ENCODE results near the gene DLK1. TPM values are rescaled to one million over a fixed set of nuclear protein-coding genes. Genes with fewer than 3 reads are reported as not detected.

DLK1 gene
- total RNA-seq, 2 donors from 2014 or later, result not detected

GRCh38 chr14:100737526-100737925 is 10.8 kb downstream of the DLK1 start:
- DNase-seq (ENCODE audit: low spot score), result no peak

GRCh38 chr14:100738269-100738691 is 11.6 kb downstream of the DLK1 start:
- H3K4me1 ChIP-seq (ENCODE audit: control insufficient read depth in 1 of 2, low read depth in 2 of 2), result no peaks in the 10 kb centered on the region
- no peaks in the 10 kb centered on the region for H3K9me3 ChIP-seq
- H3K27ac ChIP-seq, result no peak overlapping the region
- H3K36me3 ChIP-seq, result no peaks in the 10 kb centered on the region
- DNase-seq (ENCODE audit: low spot score), result no peak
- no peaks in the 10 kb centered on the region for H3K27me3 ChIP-seq (replicated peaks; ENCODE audit: insufficient read depth)
- TF ChIP-seq CTCF (IDR thresholded peaks at IDR 0.05), result no peak
- ATAC-seq (ENCODE audit: insufficient number of reproducible peaks, low FRiP score, low read depth), result no peak
- no peak overlapping the region for H3K4me3 ChIP-seq

More at GRCh38 chr14:100737526-100737925, 10.8 kb downstream of the DLK1 start:
- Histone ChIP-seq H3K27ac (no peak overlapping the region), H3K4me3 (no peak overlapping the region), H3K36me3 (no peaks in the 10 kb centered on the region), H3K27me3 (replicated peaks; ENCODE audit: insufficient read depth) (no peaks in the 10 kb centered on the region), H3K4me1 (ENCODE audit: control insufficient read depth in 1 of 2, low read depth in 2 of 2) (no peaks in the 10 kb centered on the region), H3K9me3 (no peaks in the 10 kb centered on the region)
- ATAC-seq (ENCODE audit: insufficient number of reproducible peaks, low FRiP score, low read depth), result no peak
- no peak for TF ChIP-seq CTCF (IDR thresholded peaks at IDR 0.05)

- Histone ChIP-seq H3K4me3 (no peak overlapping the region), H3K27ac (no peak overlapping the region), H3K36me3 (no peaks in the 10 kb centered on the region), H3K4me1 (ENCODE audit: control insufficient read depth in 1 of 2, low read depth in 2 of 2) (no peaks in the 10 kb centered on the region), H3K27me3 (replicated peaks; ENCODE audit: insufficient read depth) (no peaks in the 10 kb centered on the region), H3K9me3 (no peaks in the 10 kb centered on the region)
- DNase-seq (ENCODE audit: low spot score) (no peak), ATAC-seq (ENCODE audit: insufficient number of reproducible peaks, low FRiP score, low read depth) (no peak)
- TF ChIP-seq CTCF (IDR thresholded peaks at IDR 0.05), result no peak
Observed at GRCh38 chr14:100738704-100739131, 12.0 kb downstream of the DLK1 start.

GRCh38 chr14:100739306-100739705 is 12.6 kb downstream of the DLK1 start:
- no peak for DNase-seq (ENCODE audit: low spot score)
- Histone ChIP-seq H3K27ac (no peak overlapping the region), H3K27me3 (replicated peaks; ENCODE audit: insufficient read depth) (no peaks in the 10 kb centered on the region), H3K9me3 (no peaks in the 10 kb centered on the region), H3K4me3 (no peak overlapping the region), H3K4me1 (ENCODE audit: control insufficient read depth in 1 of 2, low read depth in 2 of 2) (no peaks in the 10 kb centered on the region), H3K36me3 (no peaks in the 10 kb centered on the region)
- no peak for ATAC-seq (ENCODE audit: insufficient number of reproducible peaks, low FRiP score, low read depth)
- TF ChIP-seq CTCF (IDR thresholded peaks at IDR 0.05), result no peak

- DNase-seq (ENCODE audit: low spot score) (no peak), ATAC-seq (ENCODE audit: insufficient number of reproducible peaks, low FRiP score, low read depth) (no peak)
- no peak overlapping the region for H3K4me3 ChIP-seq
- no peaks in the 10 kb centered on the region for H3K27me3 ChIP-seq (replicated peaks; ENCODE audit: insufficient read depth)
- TF ChIP-seq CTCF (IDR thresholded peaks at IDR 0.05), result no peak
- H3K36me3 ChIP-seq, result no peaks in the 10 kb centered on the region
- H3K9me3 ChIP-seq, result no peaks in the 10 kb centered on the region
- no peak overlapping the region for H3K27ac ChIP-seq
- H3K4me1 ChIP-seq (ENCODE audit: control insufficient read depth in 1 of 2, low read depth in 2 of 2), result no peaks in the 10 kb centered on the region
Observed at GRCh38 chr14:100740196-100740825, 13.6 kb downstream of the DLK1 start.

Measured in thoracic aorta (tissue), 2 donors.